HepG2 (cell line): Measurements from ENCODE around the gene SRCIN1. TPM values are rescaled to one million over a fixed set of nuclear protein-coding genes. Genes with fewer than 3 reads are reported as not detected.
A peak's percentile ranks its signal among the peaks of the same experiment; 100 is the strongest.

ENCODE experiments used
- CCAR2 ChIP-seq: fragments of 200-400 bp; formaldehyde crosslinking; optimal IDR thresholded peaks from 2 replicates; pipeline ENCODE3; 2018; ENCODE audit warnings: low read depth, mild to moderate bottlenecking, low read length, moderate library complexity
- ELF1 ChIP-seq: sonication (generic); formaldehyde crosslinking; IDR thresholded peaks from 2 replicates; pipeline ENCODE4 v1.4.0; 2020; ENCODE audit warnings: missing genetic modification reagents
- IKZF1 ChIP-seq: fragments of 450-650 bp; IDR thresholded peaks from 2 replicates; pipeline ENCODE4 v1.7.1; 2016
- KDM3A ChIP-seq: IDR thresholded peaks from 2 replicates; pipeline ENCODE4 v1.6.1; 2018; ENCODE audit warnings: low read depth, missing compliant biosample characterization
- MED13 ChIP-seq: sonication (generic); formaldehyde crosslinking; IDR thresholded peaks from 2 replicates; pipeline ENCODE4 v1.5.0; 2020; ENCODE audit warnings: missing genetic modification reagents
- NFKB2 ChIP-seq: sonication (generic); formaldehyde crosslinking; IDR thresholded peaks from 2 replicates; pipeline ENCODE4 v1.4.0; 2020; ENCODE audit warnings: missing genetic modification reagents, borderline replicate concordance
- STAG1 ChIP-seq: sonication (generic); formaldehyde crosslinking; IDR thresholded peaks from 2 replicates; pipeline ENCODE4 v1.4.0; 2020; ENCODE audit warnings: missing genetic modification reagents
- ZBTB7B ChIP-seq: sonication (generic); formaldehyde crosslinking; IDR thresholded peaks from 2 replicates; pipeline ENCODE4 v1.4.0; 2020; ENCODE audit warnings: missing genetic modification reagents
- ZMYM3 ChIP-seq: sonication (generic); formaldehyde crosslinking; IDR thresholded peaks from 2 replicates; pipeline ENCODE4 v1.5.1; 2020; ENCODE audit warnings: mild to moderate bottlenecking, missing genetic modification reagents
- ZNF143 ChIP-seq: sonication (generic); formaldehyde crosslinking; IDR thresholded peaks from 2 replicates; pipeline ENCODE4 v1.4.0; 2020; ENCODE audit warnings: missing genetic modification reagents
- ZNF430 ChIP-seq: sonication (generic); formaldehyde crosslinking; IDR thresholded peaks from 2 replicates; pipeline ENCODE4 v1.9.0; 2021; ENCODE audit warnings: mild to moderate bottlenecking, missing genetic modification reagents
- ZSCAN25 ChIP-seq: sonication (generic); formaldehyde crosslinking; IDR thresholded peaks from 2 replicates; pipeline ENCODE4 v1.8.0; 2022; ENCODE audit warnings: mild to moderate bottlenecking, missing genetic modification reagents
- polyA plus RNA-seq, 8 experiments: library from polyadenylated mRNA; depleted of rRNA in 3 of 8; stranded (reverse) in 7 of 8; unstranded in 1 of 8; fragments of >200 nt; fragmentation: Illumina TruSeq in 4 of 8; extraction: Trizol in 4 of 8; gene quantifications; 2 replicates each; pipeline versions ENCODE4 v1.2.1 to v1.2.3, GENCODE V29; 2011 to 2016; ENCODE audit warnings: low read depth in 4 of 8, missing spikeins in 1 of 8, mixed read lengths in 1 of 8; ENCODE audit not compliant: insufficient read depth in 1 of 8
- total RNA-seq, 5 experiments: library from RNA; depleted of rRNA; stranded (reverse); fragments of >200 nt; fragmentation: Illumina TruSeq; extraction: Trizol; gene quantifications; 2 replicates each; pipeline ENCODE4 v1.2.3, GENCODE V29; 2016; ENCODE audit warnings: low read depth in 1 of 5
- TF ChIP-seq, protein P1 (sequence below): IDR thresholded peaks from 2 replicates; pipeline ENCODE4 v1.6.1; 2012; ENCODE audit warnings: inconsistent platforms
- TF ChIP-seq, protein P2 (sequence below): sonication (generic); formaldehyde crosslinking; IDR thresholded peaks from 2 replicates; pipeline ENCODE4 v1.5.0; 2020; ENCODE audit warnings: mild to moderate bottlenecking, missing genetic modification reagents, borderline replicate concordance
- TF ChIP-seq, protein P3 (sequence below): sonication (generic); formaldehyde crosslinking; IDR thresholded peaks from 2 replicates; pipeline ENCODE4 v1.4.0; 2020; ENCODE audit warnings: missing genetic modification reagents
- TF ChIP-seq, protein P4 (sequence below): IDR thresholded peaks from 2 replicates; pipeline ENCODE4 v1.6.1; 2016; ENCODE audit warnings: mild to moderate bottlenecking, missing biosample characterization, missing genetic modification reagents
- TF ChIP-seq, protein P5 (sequence below): sonication (generic); formaldehyde crosslinking; IDR thresholded peaks from 2 replicates; pipeline ENCODE4 v1.8.1; 2023; ENCODE audit warnings: missing genetic modification reagents, mild to moderate bottlenecking, borderline replicate concordance
- TF ChIP-seq, protein P6 (sequence below): sonication (generic); formaldehyde crosslinking; IDR thresholded peaks from 2 replicates; pipeline ENCODE4 v1.8.0; 2022; ENCODE audit warnings: missing genetic modification reagents, mild to moderate bottlenecking, inconsistent platforms, borderline replicate concordance
- TF ChIP-seq, protein P7 (sequence below): sonication (generic); formaldehyde crosslinking; IDR thresholded peaks from 2 replicates; pipeline ENCODE4 v1.4.0; 2020; ENCODE audit warnings: missing genetic modification reagents

SRCIN1 gene
- total and polyA plus RNA-seq, 2 of the 13 experiments (the other 11 are each of a cell fraction or from before 2014, with no cell fraction given), result 1.2 to 9.6 TPM

DNA sequence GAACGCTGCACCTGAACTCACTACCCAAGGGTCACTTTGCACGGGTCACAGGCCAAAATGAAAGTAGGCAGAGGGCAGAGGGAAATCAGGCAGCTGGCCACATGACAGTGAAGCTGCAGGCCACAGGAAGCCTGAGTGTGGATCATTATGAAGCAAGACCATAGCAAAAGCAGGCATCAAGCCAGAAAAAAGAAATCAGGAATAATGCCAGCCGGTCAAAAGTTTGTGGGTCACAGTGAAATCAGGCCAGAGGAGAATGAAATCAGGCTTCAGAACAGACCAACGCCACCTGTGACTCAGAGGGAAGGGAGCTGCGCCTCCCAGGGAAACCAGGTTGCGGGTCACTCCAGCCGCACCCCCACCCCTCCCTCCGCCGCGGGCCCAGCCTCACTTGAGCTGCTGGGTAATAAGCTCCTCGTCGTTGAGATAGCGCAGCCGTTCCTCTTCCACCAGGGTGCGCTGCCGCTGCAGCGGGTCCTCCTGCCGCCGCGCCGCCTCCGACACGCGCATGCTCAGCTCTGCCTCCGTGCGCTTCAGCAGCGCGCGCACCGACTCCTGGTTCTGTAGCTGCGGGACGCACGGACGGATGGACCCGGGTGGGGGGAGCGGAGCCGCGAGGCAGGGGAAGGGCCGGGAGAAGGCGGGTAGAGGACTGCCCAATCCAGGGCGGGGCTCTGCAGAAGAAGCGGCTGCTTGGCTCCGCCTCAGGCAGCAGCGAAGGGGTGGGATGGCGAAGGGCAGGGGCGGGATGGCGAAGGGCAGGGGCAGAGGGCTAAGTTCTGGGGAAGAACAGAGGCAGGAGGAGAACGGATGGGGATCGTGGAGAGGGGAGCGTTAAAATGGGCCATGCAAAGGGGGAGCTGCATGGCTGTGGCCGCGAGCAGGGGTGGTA lies 47.7 kb downstream of the SRCIN1 start (continued):
- TF ChIP-seq, protein P1, sequence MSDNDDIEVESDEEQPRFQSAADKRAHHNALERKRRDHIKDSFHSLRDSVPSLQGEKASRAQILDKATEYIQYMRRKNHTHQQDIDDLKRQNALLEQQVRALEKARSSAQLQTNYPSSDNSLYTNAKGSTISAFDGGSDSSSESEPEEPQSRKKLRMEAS, result peak; percentile 87; the same call in 1 of the 2 replicates
- TF ChIP-seq, protein P2, sequence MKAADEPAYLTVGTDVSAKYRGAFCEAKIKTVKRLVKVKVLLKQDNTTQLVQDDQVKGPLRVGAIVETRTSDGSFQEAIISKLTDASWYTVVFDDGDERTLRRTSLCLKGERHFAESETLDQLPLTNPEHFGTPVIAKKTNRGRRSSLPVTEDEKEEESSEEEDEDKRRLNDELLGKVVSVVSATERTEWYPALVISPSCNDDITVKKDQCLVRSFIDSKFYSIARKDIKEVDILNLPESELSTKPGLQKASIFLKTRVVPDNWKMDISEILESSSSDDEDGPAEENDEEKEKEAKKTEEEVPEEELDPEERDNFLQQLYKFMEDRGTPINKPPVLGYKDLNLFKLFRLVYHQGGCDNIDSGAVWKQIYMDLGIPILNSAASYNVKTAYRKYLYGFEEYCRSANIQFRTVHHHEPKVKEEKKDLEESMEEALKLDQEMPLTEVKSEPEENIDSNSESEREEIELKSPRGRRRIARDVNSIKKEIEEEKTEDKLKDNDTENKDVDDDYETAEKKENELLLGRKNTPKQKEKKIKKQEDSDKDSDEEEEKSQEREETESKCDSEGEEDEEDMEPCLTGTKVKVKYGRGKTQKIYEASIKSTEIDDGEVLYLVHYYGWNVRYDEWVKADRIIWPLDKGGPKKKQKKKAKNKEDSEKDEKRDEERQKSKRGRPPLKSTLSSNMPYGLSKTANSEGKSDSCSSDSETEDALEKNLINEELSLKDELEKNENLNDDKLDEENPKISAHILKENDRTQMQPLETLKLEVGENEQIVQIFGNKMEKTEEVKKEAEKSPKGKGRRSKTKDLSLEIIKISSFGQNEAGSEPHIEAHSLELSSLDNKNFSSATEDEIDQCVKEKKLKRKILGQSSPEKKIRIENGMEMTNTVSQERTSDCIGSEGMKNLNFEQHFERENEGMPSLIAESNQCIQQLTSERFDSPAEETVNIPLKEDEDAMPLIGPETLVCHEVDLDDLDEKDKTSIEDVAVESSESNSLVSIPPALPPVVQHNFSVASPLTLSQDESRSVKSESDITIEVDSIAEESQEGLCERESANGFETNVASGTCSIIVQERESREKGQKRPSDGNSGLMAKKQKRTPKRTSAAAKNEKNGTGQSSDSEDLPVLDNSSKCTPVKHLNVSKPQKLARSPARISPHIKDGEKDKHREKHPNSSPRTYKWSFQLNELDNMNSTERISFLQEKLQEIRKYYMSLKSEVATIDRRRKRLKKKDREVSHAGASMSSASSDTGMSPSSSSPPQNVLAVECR, result peak; percentile 66; the same call in 1 of the 2 replicates
- TF ChIP-seq, protein P3, sequence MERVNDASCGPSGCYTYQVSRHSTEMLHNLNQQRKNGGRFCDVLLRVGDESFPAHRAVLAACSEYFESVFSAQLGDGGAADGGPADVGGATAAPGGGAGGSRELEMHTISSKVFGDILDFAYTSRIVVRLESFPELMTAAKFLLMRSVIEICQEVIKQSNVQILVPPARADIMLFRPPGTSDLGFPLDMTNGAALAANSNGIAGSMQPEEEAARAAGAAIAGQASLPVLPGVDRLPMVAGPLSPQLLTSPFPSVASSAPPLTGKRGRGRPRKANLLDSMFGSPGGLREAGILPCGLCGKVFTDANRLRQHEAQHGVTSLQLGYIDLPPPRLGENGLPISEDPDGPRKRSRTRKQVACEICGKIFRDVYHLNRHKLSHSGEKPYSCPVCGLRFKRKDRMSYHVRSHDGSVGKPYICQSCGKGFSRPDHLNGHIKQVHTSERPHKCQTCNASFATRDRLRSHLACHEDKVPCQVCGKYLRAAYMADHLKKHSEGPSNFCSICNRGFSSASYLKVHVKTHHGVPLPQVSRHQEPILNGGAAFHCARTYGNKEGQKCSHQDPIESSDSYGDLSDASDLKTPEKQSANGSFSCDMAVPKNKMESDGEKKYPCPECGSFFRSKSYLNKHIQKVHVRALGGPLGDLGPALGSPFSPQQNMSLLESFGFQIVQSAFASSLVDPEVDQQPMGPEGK (CRISPR knock-in tag), result peak; percentile 79
- TF ChIP-seq STAG1 (CRISPR knock-in tag), result peak; percentile 90
- TF ChIP-seq ZNF143 (CRISPR knock-in tag), result peak; percentile 64; the same call in 1 of the 2 replicates
- TF ChIP-seq ELF1 (CRISPR knock-in tag), result peak; percentile 53
- peak; percentile 67; the same call in 1 of the 2 replicates for TF ChIP-seq ZSCAN25 (CRISPR knock-in tag)
- no peak for TF ChIP-seq IKZF1
- TF ChIP-seq MED13 (CRISPR knock-in tag), result no peak
- no peak; the same call in 1 of the 2 replicates for TF ChIP-seq ZNF430 (CRISPR knock-in tag)
- TF ChIP-seq NFKB2 (CRISPR knock-in tag), result no peak
- TF ChIP-seq, protein P4, sequence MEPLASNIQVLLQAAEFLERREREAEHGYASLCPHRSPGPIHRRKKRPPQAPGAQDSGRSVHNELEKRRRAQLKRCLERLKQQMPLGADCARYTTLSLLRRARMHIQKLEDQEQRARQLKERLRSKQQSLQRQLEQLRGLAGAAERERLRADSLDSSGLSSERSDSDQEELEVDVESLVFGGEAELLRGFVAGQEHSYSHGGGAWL, result peak; percentile 82
- TF ChIP-seq, protein P5, sequence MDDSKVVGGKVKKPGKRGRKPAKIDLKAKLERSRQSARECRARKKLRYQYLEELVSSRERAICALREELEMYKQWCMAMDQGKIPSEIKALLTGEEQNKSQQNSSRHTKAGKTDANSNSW, result no peak
- TF ChIP-seq, protein P6, sequence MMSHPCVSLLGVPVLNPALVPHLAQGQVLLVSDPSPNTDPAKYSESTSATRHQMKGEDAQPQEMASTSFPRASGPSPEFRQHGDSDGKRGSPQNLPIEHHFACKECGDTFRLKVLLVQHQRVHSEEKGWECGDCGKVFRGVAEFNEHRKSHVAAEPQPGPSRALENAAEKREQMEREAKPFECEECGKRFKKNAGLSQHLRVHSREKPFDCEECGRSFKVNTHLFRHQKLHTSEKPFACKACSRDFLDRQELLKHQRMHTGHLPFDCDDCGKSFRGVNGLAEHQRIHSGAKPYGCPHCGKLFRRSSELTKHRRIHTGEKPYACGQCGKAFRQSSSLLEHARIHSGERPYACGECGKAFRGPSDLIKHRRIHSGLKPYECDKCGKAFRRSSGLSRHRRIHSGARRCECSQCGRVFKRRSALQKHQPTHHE (CRISPR knock-in tag), result no peak
- peak; percentile 98 for TF ChIP-seq KDM3A (CRISPR knock-in tag)
- peak; percentile 76 for TF ChIP-seq ZMYM3
- TF ChIP-seq, protein P7, sequence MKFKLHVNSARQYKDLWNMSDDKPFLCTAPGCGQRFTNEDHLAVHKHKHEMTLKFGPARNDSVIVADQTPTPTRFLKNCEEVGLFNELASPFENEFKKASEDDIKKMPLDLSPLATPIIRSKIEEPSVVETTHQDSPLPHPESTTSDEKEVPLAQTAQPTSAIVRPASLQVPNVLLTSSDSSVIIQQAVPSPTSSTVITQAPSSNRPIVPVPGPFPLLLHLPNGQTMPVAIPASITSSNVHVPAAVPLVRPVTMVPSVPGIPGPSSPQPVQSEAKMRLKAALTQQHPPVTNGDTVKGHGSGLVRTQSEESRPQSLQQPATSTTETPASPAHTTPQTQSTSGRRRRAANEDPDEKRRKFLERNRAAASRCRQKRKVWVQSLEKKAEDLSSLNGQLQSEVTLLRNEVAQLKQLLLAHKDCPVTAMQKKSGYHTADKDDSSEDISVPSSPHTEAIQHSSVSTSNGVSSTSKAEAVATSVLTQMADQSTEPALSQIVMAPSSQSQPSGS (CRISPR knock-in tag), result peak; percentile 73; the same call in 1 of the 2 replicates
- TF ChIP-seq ZBTB7B (CRISPR knock-in tag), result 0 out of 2 replicates have a peak, but pooled peaks have one; percentile 29
- no peak for TF ChIP-seq CCAR2
